Measurements from ENCODE around the gene EDN2.

Gene EDN2

GRCh38 chr1:41516168-41517061 lies 31.9 kb upstream of the EDN2 start:
- peak; percentile 87 for DNase-seq

- DNase-seq: no peak
Observed at GRCh38 chr1:41515778-41516167, 31.3 kb upstream of the EDN2 start.

DNA sequence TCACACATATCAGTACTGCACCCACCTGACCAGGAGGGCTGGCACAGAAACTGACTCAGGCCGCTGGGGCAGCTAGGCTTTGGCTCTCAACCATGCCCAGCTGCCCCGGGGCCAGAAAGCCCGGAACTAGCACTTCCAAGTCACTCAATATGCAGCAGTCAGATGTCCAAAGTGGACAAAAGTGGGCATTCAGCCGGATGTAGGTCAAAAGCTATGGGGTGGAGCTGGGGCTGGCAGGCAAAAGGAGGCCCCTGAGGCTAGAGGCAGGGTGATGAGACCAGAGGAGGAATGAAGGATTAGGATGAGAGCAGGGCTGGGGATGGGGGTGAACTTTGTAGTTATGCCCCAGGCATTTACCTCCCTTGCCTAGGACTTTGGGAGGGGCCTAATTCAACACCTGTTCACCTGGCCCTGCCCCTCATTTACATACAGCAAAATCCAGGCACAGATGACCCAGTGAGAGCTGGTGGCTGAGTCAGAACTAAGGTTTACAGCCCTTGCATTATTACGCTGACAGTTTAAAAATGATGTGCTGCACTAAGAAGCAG lies 30.7 kb upstream of the EDN2 start:
- no peak for DNase-seq

- no peak for DNase-seq
Observed at GRCh38 chr1:41514381-41514780, 29.9 kb upstream of the EDN2 start.

DNA sequence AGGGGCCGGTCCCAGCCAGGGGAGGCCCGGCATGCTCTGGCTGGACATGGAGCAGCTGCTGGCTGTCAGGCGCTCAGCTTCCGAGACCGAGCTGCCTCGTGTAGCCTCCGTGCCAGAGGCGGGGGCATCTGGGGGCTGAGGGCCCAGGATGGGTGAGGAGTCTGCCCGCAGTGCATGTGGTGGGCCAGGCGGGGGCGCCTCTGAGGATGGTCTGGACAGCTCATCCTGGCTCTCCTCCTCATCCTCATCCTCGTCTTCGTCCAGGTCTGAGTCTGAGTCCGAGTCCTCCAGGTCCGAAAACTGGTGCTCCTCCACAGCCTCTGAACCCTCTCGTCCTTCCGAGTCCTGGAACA lies 28.9 kb upstream of the EDN2 start:
- no peak for DNase-seq

GRCh38 chr1:41512701-41513382 lies 28.4 kb upstream of the EDN2 start:
- DNase-seq: no peak

- no peak for DNase-seq
Observed at GRCh38 chr1:41511239-41511540, 26.7 kb upstream of the EDN2 start.

GRCh38 chr1:41510531-41511238 lies 26.2 kb upstream of the EDN2 start:
- no peak for DNase-seq

- no peak for DNase-seq
Observed at GRCh38 chr1:41509270-41509671, 24.8 kb upstream of the EDN2 start.

DNA sequence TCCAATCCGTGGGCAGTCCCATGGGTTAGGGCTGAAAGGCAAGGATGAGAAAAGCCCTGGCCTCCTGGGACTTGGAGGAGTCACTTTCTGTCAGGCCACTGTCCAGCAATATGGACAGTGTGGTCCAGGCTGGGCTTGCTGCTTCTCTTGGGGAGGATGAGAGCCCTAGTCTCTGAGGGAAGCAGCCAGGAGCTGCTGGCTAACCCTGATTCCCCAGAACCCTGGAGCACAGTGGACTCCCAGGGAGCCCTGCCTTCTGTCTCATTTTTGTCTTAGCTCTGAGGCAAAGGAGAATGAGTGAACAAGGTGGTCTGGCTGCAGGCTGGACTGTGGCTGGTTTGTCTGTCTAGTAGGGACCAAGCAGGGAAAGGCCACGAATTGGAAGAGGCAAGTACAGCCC lies 23.8 kb upstream of the EDN2 start:
- no peak for DNase-seq

DNA sequence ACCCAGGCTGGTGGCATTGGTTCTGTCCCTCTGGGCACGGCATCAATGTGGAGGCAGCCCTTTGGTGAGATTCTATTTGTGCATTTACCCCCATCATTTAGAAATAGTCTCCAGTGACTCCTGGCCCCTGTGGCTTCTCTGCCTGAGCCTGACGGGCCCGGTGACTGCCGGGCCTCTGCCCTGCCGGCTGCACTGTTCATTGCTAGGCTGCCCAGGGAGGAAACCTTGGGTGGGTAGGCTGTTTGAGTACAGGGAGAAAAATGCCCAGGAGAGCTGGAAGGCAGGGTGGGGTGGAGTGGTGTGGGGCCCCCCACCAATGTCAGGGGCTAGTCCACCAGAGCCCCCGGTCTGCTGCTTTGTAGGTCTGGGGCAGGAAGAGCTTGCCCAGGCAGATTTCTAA lies 23.4 kb upstream of the EDN2 start:
- no peak for DNase-seq

DNA sequence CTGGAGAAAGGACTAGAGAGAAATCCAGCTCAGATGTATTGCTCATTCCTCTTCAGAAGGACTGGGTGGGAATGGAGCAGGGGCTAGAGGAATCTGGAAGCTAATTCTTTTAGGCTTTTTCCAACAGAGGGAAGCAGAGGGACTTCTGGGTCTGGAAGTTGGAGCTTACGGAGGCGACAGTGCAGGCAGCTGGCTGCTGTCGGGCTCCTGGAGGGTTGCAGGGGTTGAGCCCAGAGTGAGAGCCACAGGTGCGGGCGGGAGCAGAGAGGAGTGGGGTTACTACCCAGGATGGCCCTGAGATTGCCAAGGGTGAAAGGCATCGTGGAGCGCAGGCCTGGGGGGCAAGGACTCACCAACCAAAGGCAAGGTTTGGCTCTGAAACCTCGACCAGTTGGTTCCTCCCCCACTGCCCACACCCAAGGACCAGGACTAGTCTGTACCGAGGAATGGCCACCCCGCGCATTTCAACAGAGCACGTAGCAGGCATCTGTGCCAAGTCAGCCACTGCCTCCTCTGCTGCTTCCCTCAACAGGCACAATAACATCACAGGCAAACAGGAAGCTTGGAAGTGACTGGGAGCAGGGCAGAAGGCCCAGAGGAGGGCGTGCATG lies 22.7 kb upstream of the EDN2 start:
- DNase-seq: no peak

DNA sequence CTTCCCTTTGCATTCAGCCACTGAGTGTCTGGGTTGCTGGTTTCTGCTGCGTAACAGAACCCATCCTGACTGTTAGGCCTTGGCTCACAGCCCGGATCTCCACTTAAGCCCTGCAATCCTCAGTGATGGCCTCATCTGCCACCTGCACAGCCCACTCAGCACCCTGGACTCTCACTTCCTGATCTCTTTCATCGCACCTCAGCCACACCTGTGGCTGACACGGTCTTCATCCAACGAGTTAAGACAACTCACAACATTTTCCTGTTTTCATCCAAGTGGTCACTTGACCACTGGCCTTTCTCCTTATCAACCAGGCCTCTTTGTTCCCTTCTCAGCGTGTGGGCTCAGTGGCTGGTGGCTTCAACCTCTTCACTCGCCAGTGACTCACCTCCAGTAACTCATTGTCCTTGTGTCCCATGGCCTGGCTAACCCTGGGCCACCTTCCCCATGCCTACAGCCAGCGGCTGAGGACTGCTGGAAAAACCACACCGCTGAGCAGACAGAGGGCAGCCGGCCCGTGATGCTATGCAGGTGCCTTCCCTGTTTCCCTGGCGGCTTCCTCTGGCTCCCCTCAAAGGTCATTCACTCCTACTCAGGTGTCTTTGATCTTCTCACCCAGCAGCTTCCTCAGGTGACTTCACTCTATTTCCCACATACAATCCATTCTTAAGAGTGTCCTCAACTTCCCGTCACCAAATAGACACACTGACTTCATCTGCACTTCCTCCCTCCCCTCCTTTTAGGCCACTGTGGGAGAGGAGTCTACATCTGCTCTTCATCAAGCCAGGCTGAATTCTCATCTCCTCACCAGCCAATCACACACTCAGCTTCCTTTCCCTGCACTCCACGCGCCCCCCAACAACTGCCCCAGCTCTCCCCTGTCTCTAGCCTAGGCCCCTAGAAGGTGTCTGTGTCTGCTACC lies 19.9 kb upstream of the EDN2 start:
- DNase-seq: no peak

- DNase-seq: no peak
Observed at GRCh38 chr1:41503538-41504113, 19.1 kb upstream of the EDN2 start.

GRCh38 chr1:41502912-41503311 lies 18.4 kb upstream of the EDN2 start:
- DNase-seq: no peak

GRCh38 chr1:41501581-41501980 lies 17.1 kb upstream of the EDN2 start:
- DNase-seq: no peak

DNA sequence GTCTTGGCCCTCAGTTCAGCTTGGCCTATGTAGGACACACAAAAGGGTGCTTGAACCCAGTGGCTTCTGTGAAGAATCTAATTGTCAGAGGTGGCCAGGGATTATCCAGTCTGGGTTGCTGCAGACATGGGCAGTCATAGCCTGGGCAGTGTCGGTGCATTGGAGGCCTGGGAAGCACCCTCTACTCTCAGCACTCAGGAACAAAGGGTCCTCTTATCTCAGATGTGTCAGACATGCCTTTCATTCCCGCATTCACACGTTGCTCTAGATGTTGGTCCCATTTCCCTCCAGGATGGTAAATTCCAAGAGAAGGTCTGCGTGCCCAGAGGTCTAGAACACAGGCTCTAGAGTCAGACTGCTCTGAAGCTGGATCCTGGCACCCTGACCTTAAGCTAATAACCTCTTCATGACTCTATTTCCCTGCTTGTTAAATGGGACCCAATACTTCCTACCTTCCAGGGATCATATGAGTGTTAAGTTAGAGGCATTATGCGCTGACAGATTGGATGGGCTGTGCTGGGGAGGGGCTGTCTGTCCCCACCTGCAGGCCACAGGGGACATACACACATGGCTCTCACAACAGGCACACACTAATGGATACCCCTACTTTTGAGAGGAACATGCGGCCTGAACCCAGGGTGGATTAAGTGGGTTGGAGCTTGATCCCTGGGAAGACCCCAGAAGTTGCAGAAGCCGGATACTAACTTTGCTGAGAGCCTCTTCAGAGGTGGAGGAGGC lies 16.5 kb upstream of the EDN2 start:
- no peak for DNase-seq

GRCh38 chr1:41500378-41500777 lies 15.9 kb upstream of the EDN2 start:
- no peak for DNase-seq

DNA sequence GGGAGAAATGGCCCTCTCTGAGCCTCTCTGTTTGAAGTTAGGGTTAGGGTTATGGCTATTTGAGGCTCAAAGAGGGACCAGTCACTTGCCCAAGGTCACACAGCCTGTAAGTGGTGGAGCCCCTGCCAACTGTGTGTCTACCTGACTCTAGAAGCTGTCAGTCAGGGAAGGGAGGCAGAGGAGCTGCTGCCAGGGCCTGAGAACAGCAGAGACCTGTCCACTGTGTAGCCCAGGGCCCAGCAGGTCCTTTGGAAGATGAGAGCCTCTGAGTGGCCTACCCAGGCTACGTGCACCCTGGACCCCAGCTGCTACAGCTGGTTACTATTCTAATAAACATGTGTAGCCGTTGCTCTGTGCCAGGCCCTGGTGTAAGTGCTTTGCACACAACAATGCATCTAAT lies 15.1 kb upstream of the EDN2 start:
- DNase-seq: no peak

- no peak for DNase-seq
Observed at GRCh38 chr1:41498804-41499203, 14.3 kb upstream of the EDN2 start.

GRCh38 chr1:41498391-41498790 lies 13.9 kb upstream of the EDN2 start:
- DNase-seq: no peak
